Endothelial cell (in vitro differentiated cells): ENCODE measurements around the gene MRPS9. TPM values are rescaled to one million over a fixed set of nuclear protein-coding genes. Genes with fewer than 3 reads are reported as not detected.

Source experiments
- DNase-seq: peaks from one replicate; pipeline ENCODE4 v3.0.0; 2021; ENCODE audit warnings: low spot score
- H3K27ac Mint-ChIP-seq: one replicate; pipeline ENCODE4 v1.8.0; 2021; ENCODE audit warnings: mixed read lengths, inconsistent platforms; ENCODE audit not compliant: unreplicated experiment
- H3K27me3 Mint-ChIP-seq: one replicate; pipeline ENCODE4 v1.8.0; 2021; ENCODE audit warnings: mild to moderate bottlenecking, moderate library complexity, mixed read lengths, inconsistent platforms; ENCODE audit not compliant: unreplicated experiment
- H3K36me3 Mint-ChIP-seq: one replicate; pipeline ENCODE4 v1.8.0; 2021; ENCODE audit warnings: mild to moderate bottlenecking, low read depth, mixed read lengths, inconsistent platforms; ENCODE audit not compliant: unreplicated experiment
- H3K4me1 Mint-ChIP-seq: one replicate; pipeline ENCODE4 v1.8.0; 2021; ENCODE audit warnings: mild to moderate bottlenecking, mixed read lengths, inconsistent platforms; ENCODE audit not compliant: unreplicated experiment
- H3K4me3 Mint-ChIP-seq: one replicate; pipeline ENCODE4 v1.8.0; 2021; ENCODE audit warnings: mild to moderate bottlenecking, mixed read lengths, inconsistent platforms; ENCODE audit not compliant: unreplicated experiment
- H3K9me3 Mint-ChIP-seq: one replicate; pipeline ENCODE4 v1.8.0; 2021; ENCODE audit warnings: mixed read lengths, inconsistent platforms; ENCODE audit not compliant: unreplicated experiment
- total RNA-seq: library from RNA; stranded (reverse); fragmentation: NEBNext Ultra II Directional; extraction: Animal tissue kit (Norgen Biotek cat#: 25700); gene quantifications from one replicate; pipeline ENCODE4 v1.2.1, GENCODE V29; 2021; ENCODE audit not compliant: unreplicated experiment
- TF ChIP-seq, protein P1 (sequence below): fragments of 200-600 bp; sonication (generic); IDR thresholded peaks from one replicate; pipeline ENCODE4 v1.5.0; 2021; ENCODE audit warnings: antibody characterized with exemption; ENCODE audit not compliant: unreplicated experiment

Gene MRPS9
- total RNA-seq, 1 donor from 2014 or later: 27.3 TPM

DNA sequence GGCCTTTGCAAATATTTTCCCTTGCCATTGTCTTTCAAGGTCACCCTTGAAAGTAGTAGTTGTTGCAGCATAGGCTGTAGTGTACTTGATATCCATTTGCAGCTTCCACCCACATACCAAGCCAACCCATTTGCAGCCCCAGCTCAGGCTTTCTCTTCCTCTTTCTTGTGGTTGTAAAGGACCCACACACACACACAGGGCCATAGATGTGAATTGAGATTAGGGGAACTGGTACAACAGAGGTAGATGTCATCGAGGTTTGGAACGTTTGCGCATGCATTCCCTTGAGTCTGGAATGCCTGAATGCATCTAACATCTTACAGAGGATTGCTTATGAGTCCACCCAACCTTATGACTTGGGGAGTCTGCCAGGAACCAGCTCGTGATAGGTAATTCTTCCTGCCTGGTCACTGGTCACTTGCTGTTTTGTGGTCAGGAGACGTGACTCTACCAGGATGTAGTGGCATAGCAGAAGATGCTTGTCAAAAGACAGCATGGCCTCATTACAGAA is 91.9 kb downstream of the MRPS9 start:
- H3K9me3 Mint-ChIP-seq: no peaks in the 10 kb centered on the region
- H3K4me1 Mint-ChIP-seq: no peaks in the 10 kb centered on the region
- TF ChIP-seq, protein P1, sequence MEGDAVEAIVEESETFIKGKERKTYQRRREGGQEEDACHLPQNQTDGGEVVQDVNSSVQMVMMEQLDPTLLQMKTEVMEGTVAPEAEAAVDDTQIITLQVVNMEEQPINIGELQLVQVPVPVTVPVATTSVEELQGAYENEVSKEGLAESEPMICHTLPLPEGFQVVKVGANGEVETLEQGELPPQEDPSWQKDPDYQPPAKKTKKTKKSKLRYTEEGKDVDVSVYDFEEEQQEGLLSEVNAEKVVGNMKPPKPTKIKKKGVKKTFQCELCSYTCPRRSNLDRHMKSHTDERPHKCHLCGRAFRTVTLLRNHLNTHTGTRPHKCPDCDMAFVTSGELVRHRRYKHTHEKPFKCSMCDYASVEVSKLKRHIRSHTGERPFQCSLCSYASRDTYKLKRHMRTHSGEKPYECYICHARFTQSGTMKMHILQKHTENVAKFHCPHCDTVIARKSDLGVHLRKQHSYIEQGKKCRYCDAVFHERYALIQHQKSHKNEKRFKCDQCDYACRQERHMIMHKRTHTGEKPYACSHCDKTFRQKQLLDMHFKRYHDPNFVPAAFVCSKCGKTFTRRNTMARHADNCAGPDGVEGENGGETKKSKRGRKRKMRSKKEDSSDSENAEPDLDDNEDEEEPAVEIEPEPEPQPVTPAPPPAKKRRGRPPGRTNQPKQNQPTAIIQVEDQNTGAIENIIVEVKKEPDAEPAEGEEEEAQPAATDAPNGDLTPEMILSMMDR: no peak
- no peak overlapping the region for H3K4me3 Mint-ChIP-seq
- no peak overlapping the region for H3K27ac Mint-ChIP-seq
- H3K36me3 Mint-ChIP-seq: no peaks in the 10 kb centered on the region
- DNase-seq: no peak
- H3K27me3 Mint-ChIP-seq: peaks cover 3% of the 10 kb centered on the region

DNA sequence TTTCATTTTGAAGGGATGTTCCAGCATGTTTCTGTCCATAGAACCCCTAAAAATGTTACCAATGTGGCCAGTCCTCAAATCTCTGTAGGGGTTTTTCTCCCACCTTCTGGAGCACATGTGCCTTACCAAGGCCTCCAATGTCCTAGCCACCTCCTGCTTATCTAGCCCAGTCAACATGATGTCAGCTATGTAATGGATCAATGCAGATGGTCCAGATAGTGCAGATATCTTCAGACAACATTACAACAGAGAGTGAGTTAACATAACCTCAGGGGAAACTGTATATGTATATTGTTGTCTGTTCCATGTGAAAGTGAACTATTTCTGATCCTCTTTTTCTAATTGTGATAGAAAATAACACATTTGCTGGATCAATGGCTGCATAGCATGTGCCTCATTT is 92.7 kb downstream of the MRPS9 start:
- Mint-ChIP-seq H3K9me3 (no peaks in the 10 kb centered on the region), H3K27ac (no peak overlapping the region), H3K27me3 (peaks cover 6% of the 10 kb centered on the region), H3K36me3 (no peaks in the 10 kb centered on the region), H3K4me1 (no peaks in the 10 kb centered on the region), H3K4me3 (no peak overlapping the region)
- no peak for DNase-seq
- TF ChIP-seq, protein P1: no peak

DNA sequence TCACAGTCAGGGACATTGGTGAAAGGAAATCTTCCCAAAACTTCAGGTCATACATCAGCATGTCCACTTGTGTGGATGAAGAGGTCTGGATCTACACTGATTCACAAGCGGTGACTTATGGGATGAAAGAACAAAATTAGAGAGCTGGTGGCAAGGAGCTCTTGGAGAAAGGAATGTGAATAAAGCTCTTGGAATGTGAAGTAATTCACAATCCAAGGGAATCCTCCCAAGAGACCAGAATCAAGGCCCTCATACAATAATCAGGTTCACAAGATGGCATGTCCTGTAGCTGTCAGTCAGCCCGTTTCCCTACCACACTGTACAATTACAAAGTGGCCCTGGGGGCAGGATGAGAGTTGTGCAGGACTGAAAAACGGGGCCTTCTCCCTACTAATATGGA is 96.2 kb downstream of the MRPS9 start:
- TF ChIP-seq, protein P1: no peak
- Mint-ChIP-seq H3K27ac (no peak overlapping the region), H3K36me3 (no peaks in the 10 kb centered on the region), H3K4me1 (no peaks in the 10 kb centered on the region), H3K4me3 (no peak overlapping the region), H3K27me3 (peaks cover 6% of the 10 kb centered on the region), H3K9me3 (no peaks in the 10 kb centered on the region)
- no peak for DNase-seq

DNA sequence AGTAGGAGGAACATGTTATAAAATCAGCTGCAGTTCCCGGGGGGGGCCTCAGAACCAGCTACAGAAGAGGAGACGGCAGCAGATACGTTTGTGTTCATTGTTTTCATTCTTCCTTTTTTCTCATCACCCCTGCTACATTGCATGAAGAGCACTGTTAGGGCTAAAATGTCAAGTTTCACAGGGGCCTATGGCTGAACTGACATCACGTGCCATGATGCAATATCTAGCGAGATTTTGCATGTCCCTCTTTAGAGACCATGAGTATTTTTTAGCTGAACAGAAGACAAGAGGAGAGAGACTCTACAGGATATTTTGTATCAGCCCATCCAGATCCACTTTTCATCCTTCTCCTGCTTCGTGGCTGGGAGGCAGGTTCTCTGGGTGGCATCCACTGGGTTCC is 97.6 kb downstream of the MRPS9 start:
- H3K9me3 Mint-ChIP-seq: no peaks in the 10 kb centered on the region
- DNase-seq: no peak
- no peaks in the 10 kb centered on the region for H3K4me1 Mint-ChIP-seq
- no peak overlapping the region for H3K27ac Mint-ChIP-seq
- no peak overlapping the region for H3K4me3 Mint-ChIP-seq
- TF ChIP-seq, protein P1: no peak
- peaks cover 6% of the 10 kb centered on the region for H3K27me3 Mint-ChIP-seq
- no peaks in the 10 kb centered on the region for H3K36me3 Mint-ChIP-seq

DNA sequence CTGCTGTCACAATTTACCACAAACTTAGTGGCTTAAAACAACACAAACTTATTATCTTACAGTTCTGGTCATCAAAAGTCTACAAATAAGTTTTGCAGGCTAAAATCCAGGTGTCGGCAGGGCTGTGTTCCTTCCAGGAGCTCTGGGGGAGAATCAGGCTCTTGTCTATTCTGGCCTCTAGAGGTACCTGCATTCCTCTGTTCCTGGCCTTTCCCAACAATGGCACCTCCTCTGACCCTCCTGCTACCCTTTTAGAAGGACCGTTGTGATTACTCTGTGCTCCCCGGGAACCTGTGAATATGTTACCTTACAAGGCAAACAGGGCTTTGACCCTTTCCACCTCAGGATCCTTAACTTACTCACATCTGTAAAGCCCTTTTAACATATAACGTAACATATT is 98.5 kb downstream of the MRPS9 start:
- no peaks in the 10 kb centered on the region for H3K36me3 Mint-ChIP-seq
- H3K9me3 Mint-ChIP-seq: no peaks in the 10 kb centered on the region

More for the DNA sequence above, 98.5 kb downstream of the MRPS9 start:
- TF ChIP-seq, protein P1: no peak
- no peak overlapping the region for H3K27ac Mint-ChIP-seq
- peaks cover 7% of the 10 kb centered on the region for H3K27me3 Mint-ChIP-seq
- no peaks in the 10 kb centered on the region for H3K4me1 Mint-ChIP-seq
- DNase-seq: no peak
- no peak overlapping the region for H3K4me3 Mint-ChIP-seq
